GM21529 (cell line): ENCODE measurements around the gene HSPA5.
"Not testable (repeated sequence)": the region's sequence is repeated elsewhere in the genome, so short reads cannot be mapped to it uniquely, and the experiment has no call there.

Source experiments
- ATAC-seq: cut with Tn5 transposase; IDR thresholded peaks from one replicate; pipeline ENCODE4 v1.9.1; 2021; ENCODE audit not compliant: unreplicated experiment

HSPA5 gene

GRCh38 chr9:125243792-125244260 is 2.7 kb upstream of the HSPA5 start:
- no peak for ATAC-seq

GRCh38 chr9:125241863-125242739 is 958 bp upstream of the HSPA5 start:
- ATAC-seq: peak; percentile 10

- peak; percentile 4 for ATAC-seq
Measured at GRCh38 chr9:125240649-125240999, 519 bp downstream of the HSPA5 start.

DNA sequence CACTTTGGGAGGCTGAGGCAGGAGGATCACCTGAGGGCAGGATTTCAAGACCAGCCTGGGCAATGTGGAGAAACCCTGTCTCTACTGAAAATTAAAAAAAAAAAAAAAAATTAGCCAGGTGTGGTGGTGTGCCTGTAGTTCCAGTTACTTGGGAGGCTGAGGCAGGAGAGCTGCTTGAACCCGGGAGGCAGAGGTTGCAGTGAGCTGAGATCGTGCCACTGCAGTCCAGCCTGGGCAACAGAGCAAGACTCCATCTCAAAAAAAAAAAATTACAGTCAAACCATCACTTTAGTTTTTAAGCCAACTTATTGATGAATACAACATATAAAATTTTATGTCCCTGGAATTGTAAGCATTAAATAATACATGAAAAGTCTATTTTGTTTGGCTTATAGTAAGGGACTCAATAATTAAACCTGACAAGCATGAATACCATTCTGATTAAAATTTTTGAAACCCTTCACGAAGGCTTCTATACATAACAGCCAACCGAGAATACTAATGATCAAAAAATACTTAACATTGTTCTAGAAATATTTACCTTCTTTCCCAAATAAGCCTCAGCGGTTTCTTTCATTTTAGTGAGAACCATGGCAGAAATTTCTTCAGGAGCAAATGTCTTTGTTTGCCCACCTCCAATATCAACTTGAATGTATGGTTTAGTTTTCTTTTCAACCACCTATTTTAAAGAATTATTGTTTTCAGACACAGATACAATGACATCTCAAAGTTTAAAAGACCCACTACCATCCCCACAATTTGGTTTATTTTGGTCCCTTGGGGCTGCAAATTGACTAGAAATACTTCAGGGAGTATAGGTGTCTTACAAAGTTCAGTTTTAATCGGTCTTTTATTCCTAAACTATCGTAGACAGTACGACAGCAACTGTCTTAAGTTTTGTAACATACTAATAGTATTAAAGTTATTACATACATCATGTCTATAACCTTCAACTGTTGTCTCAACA is 1.2 kb downstream of the HSPA5 start:
- no peak for ATAC-seq

DNA sequence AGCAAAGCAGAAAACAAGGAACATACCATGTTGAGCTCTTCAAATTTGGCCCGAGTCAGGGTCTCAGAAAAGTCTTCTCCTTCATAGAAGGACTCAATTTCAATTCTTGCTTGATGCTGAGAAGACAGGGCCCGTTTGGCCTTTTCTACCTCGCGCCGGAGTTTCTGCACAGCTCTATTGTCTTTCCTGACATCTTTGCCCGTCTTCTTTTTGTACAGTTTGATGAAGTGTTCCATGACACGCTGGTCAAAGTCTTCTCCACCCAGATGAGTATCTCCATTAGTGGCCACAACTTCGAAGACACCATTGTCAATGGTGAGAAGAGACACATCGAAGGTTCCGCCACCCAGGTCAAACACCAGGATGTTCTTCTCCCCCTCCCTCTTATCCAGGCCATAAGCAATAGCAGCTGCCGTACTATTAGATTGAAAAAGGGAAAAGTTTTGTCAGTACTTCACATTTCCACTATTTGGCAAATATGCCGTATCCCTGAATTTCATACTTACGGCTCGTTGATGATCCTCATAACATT is 2.2 kb downstream of the HSPA5 start:
- no peak for ATAC-seq

DNA sequence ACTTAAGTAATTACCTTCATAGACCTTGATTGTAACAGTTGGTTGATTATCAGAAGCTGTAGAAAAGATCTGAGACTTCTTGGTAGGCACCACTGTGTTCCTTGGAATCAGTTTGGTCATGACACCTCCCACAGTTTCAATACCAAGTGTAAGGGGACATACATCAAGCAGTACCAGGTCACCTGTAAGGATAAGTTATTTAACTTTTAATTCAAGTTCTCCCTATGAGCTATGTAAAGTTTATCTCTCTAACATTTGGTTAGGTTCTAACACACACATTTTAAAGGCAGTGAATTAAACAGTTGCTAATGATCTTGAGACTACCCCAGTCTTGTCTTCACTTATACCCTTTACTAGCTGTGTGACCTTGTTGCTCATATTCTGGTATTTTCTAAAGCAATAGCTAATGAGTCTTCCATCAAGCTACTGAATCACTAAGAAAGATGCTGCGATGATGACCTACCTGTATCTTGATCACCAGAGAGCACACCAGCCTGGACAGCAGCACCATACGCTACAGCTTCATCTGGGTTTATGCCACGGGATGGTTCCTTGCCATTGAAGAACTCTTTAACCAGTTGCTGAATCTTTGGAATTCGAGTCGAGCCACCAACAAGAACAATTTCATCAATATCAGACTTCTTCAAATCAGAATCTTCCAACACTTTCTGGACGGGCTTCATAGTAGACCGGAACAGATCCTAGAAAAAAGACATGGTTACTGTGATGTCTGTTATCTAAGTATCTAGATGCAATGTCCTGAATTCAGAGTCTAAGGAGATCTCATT is 2.8 kb downstream of the HSPA5 start:
- no peak for ATAC-seq

GRCh38 chr9:125236520-125237159 is 4.5 kb downstream of the HSPA5 start:
- not testable (repeated sequence) for ATAC-seq

GRCh38 chr9:125235804-125236519 is 5.2 kb downstream of the HSPA5 start:
- no peak for ATAC-seq

GRCh38 chr9:125234099-125234498 is 7.0 kb downstream of the HSPA5 start:
- ATAC-seq: not testable (repeated sequence)

DNA sequence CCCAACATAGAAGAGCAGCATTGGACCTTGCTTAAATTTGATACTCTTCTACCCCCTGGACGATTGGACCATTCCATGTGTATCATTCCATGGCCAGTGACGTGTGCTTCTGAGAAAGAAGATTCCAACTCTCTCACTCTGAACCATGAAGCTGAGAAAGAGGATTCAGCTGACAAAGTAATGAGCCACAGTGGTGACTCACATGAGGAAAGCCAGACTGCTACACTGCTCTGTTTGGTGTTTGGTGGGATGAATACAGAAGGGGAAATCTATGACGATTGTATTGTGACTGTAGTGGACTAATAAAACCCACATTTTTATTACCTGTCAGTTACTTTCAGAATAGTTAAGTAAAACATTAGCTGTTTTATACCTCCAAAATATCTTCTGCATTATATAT is 7.5 kb downstream of the HSPA5 start:
- ATAC-seq: no peak

DNA sequence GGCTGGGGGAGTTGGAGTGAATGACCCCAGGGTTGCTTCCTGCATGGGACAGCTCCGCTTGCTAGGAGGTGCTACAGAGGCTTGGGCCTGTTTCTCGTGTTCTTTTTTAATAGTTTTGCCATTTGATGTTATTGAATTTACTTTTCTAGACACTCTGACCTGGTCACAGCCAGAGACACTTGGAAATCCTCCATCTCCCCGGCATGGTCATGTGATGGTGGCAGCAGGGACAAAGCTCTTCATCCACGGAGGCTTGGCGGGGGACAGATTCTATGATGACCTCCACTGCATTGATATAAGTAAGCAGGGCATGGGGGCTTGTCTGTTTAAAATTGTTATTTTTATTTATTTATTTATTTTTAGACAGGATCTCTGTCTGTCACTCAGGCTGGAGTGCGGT is 13.4 kb downstream of the HSPA5 start:
- no peak for ATAC-seq

DNA sequence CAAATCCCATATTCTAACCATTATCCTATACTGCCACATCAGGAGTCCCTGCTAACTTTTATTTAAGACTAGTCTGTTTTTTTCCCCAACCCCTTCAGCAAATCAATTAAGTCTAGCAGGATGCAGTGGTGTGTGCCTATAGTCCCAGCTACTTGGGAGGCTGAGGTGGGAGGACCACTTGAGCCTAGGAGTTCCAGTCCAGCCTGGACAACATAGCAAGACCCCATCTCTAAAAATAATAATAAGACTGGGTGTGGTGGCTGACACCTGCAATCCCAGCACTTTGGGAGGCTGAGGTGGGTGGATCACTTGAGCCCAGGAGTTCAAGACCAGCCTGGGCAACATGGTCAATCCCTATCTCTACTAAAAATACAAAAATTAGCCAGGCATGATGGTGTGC is 16.3 kb downstream of the HSPA5 start:
- not testable (repeated sequence) for ATAC-seq

GRCh38 chr9:125218621-125219020 is 22.5 kb downstream of the HSPA5 start:
- ATAC-seq: no peak

DNA sequence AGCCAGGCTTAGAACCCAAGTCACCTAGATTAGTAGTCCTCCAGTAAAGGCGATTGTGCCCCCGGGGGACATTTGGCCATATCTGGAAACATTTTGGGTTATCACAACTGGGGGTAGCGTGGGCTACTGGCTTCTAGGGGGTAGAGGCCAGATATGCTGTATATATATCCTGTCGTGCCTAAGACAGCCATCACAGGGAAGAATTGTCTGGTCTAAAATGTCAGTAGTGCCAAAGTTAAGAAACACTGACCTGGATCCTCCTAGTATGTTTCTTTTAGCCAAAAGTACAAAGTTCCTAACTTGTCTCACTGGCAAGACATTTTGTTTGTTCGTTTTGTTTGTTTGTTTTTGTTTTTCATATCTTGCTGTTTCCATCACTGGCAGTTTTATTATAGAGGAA is 27.0 kb downstream of the HSPA5 start:
- ATAC-seq: no peak

- ATAC-seq: no peak
Measured at GRCh38 chr9:125204477-125204876, 36.7 kb downstream of the HSPA5 start.

GRCh38 chr9:125202846-125203618 is 38.1 kb downstream of the HSPA5 start:
- ATAC-seq: no peak

- peak; percentile 96 for ATAC-seq
Measured at GRCh38 chr9:125200216-125201047, 40.7 kb downstream of the HSPA5 start, which contains the start of gene RABEPK. TSS of gene RABEPK (plus strand) at chr9:125200542. CDS start at chr9:125203014, 2,472 bp downstream.

- not testable (repeated sequence) for ATAC-seq
Measured at GRCh38 chr9:125195591-125195990, 45.6 kb downstream of the HSPA5 start.
